Measurements from ENCODE around the gene ZNRF2. TPM values are rescaled to one million over a fixed set of nuclear protein-coding genes. Genes with fewer than 3 reads are reported as not detected.

ZNRF2 gene
- total and polyA plus RNA-seq, 2 donors (not counting 3 experiments of a cell fraction or from before 2014, with no cell fraction given) = 1.4 to 5.9 TPM

GRCh38 chr7:30353932-30354607 is 69.7 kb downstream of the ZNRF2 start:
- intact Hi-C loops (cut with micrococcal nuclease) = no loop called here
- DNase-seq (ENCODE audit: low read depth, low spot score) (no peak), FAIRE-seq (no peak)
- TF ChIP-seq EZH2 (IDR thresholded peaks at IDR 0.05; ENCODE audit: borderline replicate concordance, low read depth, low read length, severe bottlenecking) (no peak), POLR2A (IDR thresholded peaks at IDR 0.05; ENCODE audit: low read depth, low read length) (no peak), FOS (IDR thresholded peaks at IDR 0.05; ENCODE audit: borderline replicate concordance, insufficient read depth, low read length) (no peak), POLR2AphosphoS5 (IDR thresholded peaks at IDR 0.05; ENCODE audit: insufficient read depth, low read depth, low read length) (no peak), JUN (IDR thresholded peaks at IDR 0.05; ENCODE audit: borderline replicate concordance, insufficient read depth, insufficient read length, low read depth) (no peak), CTCF (IDR thresholded peaks at IDR 0.05; ENCODE audit: extremely low read depth in 1 of 2, insufficient read depth in 1 of 2, low read depth in 1 of 2, low read length in 2 of 2) (no peak), MYC (IDR thresholded peaks at IDR 0.05; ENCODE audit: low read depth, low read length) (no peak), GATA2 (IDR thresholded peaks at IDR 0.05; ENCODE audit: insufficient read depth, insufficient read length, low read depth, low read length) (no peak)
- TF ChIP-seq, protein P1, sequence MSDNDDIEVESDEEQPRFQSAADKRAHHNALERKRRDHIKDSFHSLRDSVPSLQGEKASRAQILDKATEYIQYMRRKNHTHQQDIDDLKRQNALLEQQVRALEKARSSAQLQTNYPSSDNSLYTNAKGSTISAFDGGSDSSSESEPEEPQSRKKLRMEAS (IDR thresholded peaks at IDR 0.05; ENCODE audit: insufficient read depth, insufficient read length) = no peak
- dilution Hi-C loops (cut with MboI; ENCODE audit: extremely low pct_ligation_motif_present, low sequenced_read_pairs) = no loop called here
- no peak overlapping the region for H2AFZ ChIP-seq (ENCODE audit: low read depth, low read length)
- no peaks in the 10 kb centered on the region for H3K9me3 ChIP-seq (replicated peaks; ENCODE audit: control insufficient read depth, insufficient read depth, low read length)
- H3K9me1 ChIP-seq (replicated peaks; ENCODE audit: control insufficient read depth, extremely low read depth, insufficient read depth, low read length) = no peaks in the 10 kb centered on the region
- no peaks in the 10 kb centered on the region for H4K20me1 ChIP-seq (replicated peaks; ENCODE audit: control insufficient read depth, extremely low read depth, insufficient read depth, low read length)
- no peak overlapping the region for H3K4me2 ChIP-seq (ENCODE audit: insufficient read depth, low read length)
- BruUV-seq (replicated peaks) = no TSS peak
- H3K79me2 ChIP-seq (ENCODE audit: control insufficient read depth, insufficient read depth, low read length) = no peaks in the 10 kb centered on the region
- no peak overlapping the region for H3K4me3 ChIP-seq (replicated peaks in 1 of 3; ENCODE audit: insufficient read depth in 1 of 3, low read depth in 1 of 3, low read length in 3 of 3)
- no peaks in the 10 kb centered on the region for H3K4me1 ChIP-seq (ENCODE audit: control insufficient read depth, extremely low read depth, insufficient read depth, low read length)
- no peaks in the 10 kb centered on the region for H3K27me3 ChIP-seq (ENCODE audit: control insufficient read depth in 2 of 2, insufficient read depth in 2 of 2, low read length in 2 of 2)
- POLR2A ChIA-PET = no interaction called here
- no peak overlapping the region for H3K27ac ChIP-seq (ENCODE audit: insufficient read depth, low read depth, low read length)
- CTCF ChIA-PET = interaction anchor here (1.1 to 1.5 kb wide), 3 partner anchors 10 to 78 kb away, joined by 3 to 6 read pairs (median 3); no protein-coding TSS in a partner anchor
- no peaks in the 10 kb centered on the region for H3K36me3 ChIP-seq (ENCODE audit: control insufficient read depth in 2 of 2, extremely low read depth in 1 of 2, insufficient read depth in 2 of 2, low read length in 2 of 2)
- no peak overlapping the region for H3K9ac ChIP-seq (replicated peaks; ENCODE audit: extremely low read depth, insufficient read depth, low read length)

Data from endothelial cell of umbilical vein (primary cell).